ENCODE results near the gene SLC12A8.

SLC12A8 gene

DNA sequence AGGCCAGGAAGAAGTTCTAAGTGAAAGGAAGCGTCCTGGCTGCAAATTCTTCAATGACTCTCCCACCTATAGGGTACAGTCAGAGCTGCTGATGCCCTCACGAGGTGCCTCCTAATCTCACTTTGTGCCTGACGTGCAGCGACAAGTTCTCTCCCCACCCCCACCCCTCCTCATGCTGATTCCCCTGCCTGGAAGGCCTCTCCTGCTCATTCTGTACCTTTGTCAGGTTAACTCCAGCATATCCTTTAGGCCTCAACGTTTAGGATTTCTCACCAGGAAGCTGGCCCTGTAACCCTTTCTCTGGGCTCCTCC lies 25.0 kb downstream of the SLC12A8 start:
- H3K27ac Mint-ChIP-seq: no peak overlapping the region
- no peak overlapping the region for H3K4me3 Mint-ChIP-seq
- H3K36me3 Mint-ChIP-seq (ENCODE audit: low read depth): no peaks in the 10 kb centered on the region

DNA sequence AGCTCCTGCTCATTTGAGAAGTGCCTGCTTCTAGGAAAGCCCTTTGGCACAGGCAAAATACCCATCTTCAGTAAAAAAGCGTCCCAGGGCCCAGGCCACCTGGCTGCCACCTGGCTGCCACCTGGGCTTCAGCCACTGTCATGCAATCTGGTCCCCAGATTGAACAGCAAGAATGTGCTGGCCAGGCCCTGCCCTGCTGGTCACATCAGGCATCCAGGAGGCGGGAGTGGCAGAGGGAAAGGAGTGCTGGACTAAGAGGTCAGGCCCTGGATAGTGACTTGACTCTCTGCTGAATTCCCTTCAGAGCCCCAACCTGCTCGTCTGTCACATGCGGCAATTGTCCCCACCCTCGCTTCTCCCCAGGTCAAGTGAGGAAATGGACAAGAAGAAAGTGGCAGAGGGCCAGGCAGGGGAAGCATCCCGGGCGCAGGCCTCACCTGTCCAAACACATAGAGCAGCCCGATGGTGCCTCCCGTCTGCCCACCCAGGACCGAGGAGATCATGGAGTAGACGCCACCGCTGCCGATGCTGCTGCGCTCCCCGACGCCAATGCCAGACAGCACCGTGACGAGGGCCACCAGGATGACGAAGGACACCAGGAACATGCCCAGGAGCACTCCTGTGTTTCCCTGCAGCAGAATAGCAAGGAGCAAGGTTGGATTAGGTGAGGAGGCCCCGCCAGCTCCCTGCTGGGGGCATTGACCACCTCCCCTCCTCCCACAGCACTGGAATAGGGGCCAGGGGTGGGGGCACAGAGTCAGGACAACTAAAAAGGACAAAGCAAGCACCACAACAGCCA lies 25.5 kb downstream of the SLC12A8 start:
- Mint-ChIP-seq H3K9me3 (no peaks in the 10 kb centered on the region), H3K4me1 (ENCODE audit: low read depth) (peaks cover 3% of the 10 kb centered on the region), H3K27ac (no peak overlapping the region), H3K27me3 (ENCODE audit: low read depth) (peaks cover 12% of the 10 kb centered on the region), H3K36me3 (ENCODE audit: low read depth) (no peaks in the 10 kb centered on the region), H3K4me3 (no peak overlapping the region)
- DNase-seq (ENCODE audit: low spot score): no peak

More for the DNA sequence above, 25.0 kb downstream of the SLC12A8 start:
- DNase-seq (ENCODE audit: low spot score): no peak
- Mint-ChIP-seq H3K4me1 (ENCODE audit: low read depth) (peaks cover 3% of the 10 kb centered on the region), H3K9me3 (no peaks in the 10 kb centered on the region), H3K27me3 (ENCODE audit: low read depth) (peaks cover 18% of the 10 kb centered on the region)

DNA sequence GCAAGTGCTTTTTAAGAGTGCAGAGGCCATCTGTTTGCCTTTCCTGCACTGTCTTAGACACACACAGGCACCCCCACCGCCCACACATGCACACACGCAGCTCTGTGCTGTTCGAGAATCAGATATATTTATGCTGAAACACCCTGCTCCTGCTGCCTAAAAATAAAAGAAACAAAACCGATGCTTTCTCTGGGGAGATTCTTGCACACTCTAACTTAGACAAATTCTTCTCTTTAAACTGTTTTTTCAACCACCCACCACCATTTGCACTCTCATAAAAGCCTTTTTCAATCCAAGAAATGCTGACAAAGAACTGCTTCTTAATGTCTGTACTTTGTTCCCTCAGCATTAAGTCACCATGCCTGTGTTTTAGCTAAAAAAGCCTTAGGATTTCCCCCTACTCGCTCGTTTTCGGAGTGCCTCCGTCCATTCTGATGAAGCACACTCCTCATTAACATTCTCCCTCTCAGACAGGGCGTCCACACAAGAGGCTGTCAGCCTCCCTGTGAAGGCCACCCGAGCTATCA lies 26.2 kb downstream of the SLC12A8 start:
- peaks cover 3% of the 10 kb centered on the region for H3K4me1 Mint-ChIP-seq (ENCODE audit: low read depth)
- H3K27ac Mint-ChIP-seq: no peak overlapping the region
- H3K4me3 Mint-ChIP-seq: no peak overlapping the region
- H3K9me3 Mint-ChIP-seq: no peaks in the 10 kb centered on the region
- peaks cover 8% of the 10 kb centered on the region for H3K27me3 Mint-ChIP-seq (ENCODE audit: low read depth)
- no peaks in the 10 kb centered on the region for H3K36me3 Mint-ChIP-seq (ENCODE audit: low read depth)
- peak; percentile 20 for DNase-seq (ENCODE audit: low spot score)

DNA sequence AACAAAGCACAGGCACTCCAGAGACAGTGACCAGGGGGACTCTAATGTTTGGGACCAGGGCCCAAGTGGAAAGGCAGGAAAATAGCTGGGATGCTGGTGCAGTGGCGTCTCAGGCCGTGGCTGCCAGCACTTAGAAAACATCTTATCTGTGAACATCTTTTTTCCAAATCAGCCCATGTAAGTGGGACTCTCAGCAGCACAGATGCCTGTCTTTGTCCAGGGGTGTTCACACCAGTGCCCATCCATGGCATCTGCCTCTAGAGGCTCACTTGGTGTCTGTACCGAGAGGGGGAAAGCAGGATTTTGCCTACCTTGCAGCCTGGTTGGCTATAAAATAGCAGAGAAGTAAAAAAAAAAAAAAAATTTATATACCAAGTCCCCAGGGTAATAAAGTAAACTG lies 26.7 kb downstream of the SLC12A8 start:
- Mint-ChIP-seq H3K27me3 (ENCODE audit: low read depth) (peaks cover 6% of the 10 kb centered on the region), H3K36me3 (ENCODE audit: low read depth) (no peaks in the 10 kb centered on the region), H3K9me3 (no peaks in the 10 kb centered on the region), H3K4me1 (ENCODE audit: low read depth) (peaks cover 3% of the 10 kb centered on the region), H3K4me3 (no peak overlapping the region), H3K27ac (no peak overlapping the region)
- DNase-seq (ENCODE audit: low spot score): no peak

DNA sequence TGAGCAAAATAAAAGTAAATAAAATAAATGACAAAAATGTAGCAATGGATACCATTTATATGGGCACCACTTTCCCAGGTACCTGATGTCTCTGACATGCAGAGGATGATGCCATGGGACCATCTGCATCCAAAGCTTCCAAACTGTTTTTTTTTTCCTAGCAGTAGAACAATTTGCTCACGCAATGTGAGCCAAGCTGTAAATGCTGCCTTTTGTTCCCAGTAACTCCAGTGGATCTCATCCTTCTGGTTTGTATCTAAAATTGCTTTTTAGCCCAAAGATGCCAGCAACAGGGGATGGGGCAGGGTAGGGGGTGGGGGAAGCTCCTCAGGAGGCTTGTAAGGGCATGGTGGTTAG lies 32.7 kb downstream of the SLC12A8 start:
- Mint-ChIP-seq H3K27me3 (ENCODE audit: low read depth) (peaks cover 8% of the 10 kb centered on the region), H3K4me1 (ENCODE audit: low read depth) (peaks cover 2% of the 10 kb centered on the region), H3K9me3 (no peaks in the 10 kb centered on the region), H3K27ac (no peak overlapping the region), H3K4me3 (no peak overlapping the region), H3K36me3 (ENCODE audit: low read depth) (no peaks in the 10 kb centered on the region)
- no peak for DNase-seq (ENCODE audit: low spot score)

DNA sequence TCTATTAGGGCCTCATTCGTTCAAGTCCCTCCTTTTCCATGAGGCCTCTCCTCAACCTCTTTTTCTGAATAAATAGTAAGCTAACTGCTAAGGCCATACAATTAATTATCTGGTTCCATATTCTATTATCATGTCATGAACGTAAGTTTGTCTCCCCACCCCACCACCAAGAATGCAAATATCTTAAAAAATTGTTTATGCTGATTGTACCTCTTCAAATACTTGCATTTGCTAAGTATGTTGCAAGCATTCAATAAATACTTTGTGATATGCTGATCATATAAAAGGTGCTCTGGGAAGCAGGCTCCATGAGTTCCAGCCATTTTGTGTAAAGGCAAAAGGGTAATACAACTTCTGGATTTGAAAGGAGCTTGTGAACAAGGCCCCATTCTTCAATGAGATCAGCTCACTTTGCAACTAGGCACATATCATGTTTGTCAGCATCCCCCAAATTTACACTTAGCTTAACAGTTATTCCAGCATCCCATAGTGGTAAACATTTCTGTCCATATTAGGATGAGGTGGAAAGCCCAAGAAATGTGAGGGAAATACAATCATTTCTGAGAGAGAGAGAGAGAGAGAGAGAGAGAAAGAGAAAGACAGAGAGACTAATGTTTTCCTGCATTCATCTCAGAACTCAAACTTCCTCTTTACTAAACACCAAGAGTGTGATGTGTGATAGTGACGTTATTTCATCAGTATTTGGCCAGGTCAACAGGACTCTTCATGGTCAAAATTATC lies 33.2 kb downstream of the SLC12A8 start:
- no peak overlapping the region for H3K27ac Mint-ChIP-seq
- peaks cover 8% of the 10 kb centered on the region for H3K27me3 Mint-ChIP-seq (ENCODE audit: low read depth)
- no peak overlapping the region for H3K4me3 Mint-ChIP-seq
- no peak for DNase-seq (ENCODE audit: low spot score)
- no peaks in the 10 kb centered on the region for H3K9me3 Mint-ChIP-seq
- peaks cover 2% of the 10 kb centered on the region for H3K4me1 Mint-ChIP-seq (ENCODE audit: low read depth)
- H3K36me3 Mint-ChIP-seq (ENCODE audit: low read depth): no peaks in the 10 kb centered on the region

DNA sequence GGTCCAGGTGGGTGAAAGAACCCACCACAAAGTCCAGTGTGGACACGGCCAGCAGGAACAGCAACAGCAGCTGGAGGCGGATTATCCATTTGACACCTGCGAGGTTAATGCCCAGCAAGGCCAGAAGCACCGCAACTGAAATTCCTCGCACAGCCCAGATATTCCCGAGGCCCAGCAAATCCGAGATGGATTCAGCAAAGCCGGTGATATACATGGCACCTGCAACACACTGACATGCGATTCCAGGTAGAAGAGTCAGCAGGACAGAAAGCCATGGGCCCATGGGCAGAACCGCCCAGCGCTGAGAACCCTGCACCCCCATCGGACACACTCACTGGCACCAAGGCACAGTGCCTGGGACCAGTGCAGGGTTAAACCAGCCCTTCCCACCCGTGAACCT lies 34.8 kb downstream of the SLC12A8 start:
- Mint-ChIP-seq H3K4me3 (no peak overlapping the region), H3K27ac (no peak overlapping the region), H3K4me1 (ENCODE audit: low read depth) (peaks cover 2% of the 10 kb centered on the region), H3K27me3 (ENCODE audit: low read depth) (peaks cover 19% of the 10 kb centered on the region), H3K9me3 (no peaks in the 10 kb centered on the region), H3K36me3 (ENCODE audit: low read depth) (no peaks in the 10 kb centered on the region)
- DNase-seq (ENCODE audit: low spot score): no peak

DNA sequence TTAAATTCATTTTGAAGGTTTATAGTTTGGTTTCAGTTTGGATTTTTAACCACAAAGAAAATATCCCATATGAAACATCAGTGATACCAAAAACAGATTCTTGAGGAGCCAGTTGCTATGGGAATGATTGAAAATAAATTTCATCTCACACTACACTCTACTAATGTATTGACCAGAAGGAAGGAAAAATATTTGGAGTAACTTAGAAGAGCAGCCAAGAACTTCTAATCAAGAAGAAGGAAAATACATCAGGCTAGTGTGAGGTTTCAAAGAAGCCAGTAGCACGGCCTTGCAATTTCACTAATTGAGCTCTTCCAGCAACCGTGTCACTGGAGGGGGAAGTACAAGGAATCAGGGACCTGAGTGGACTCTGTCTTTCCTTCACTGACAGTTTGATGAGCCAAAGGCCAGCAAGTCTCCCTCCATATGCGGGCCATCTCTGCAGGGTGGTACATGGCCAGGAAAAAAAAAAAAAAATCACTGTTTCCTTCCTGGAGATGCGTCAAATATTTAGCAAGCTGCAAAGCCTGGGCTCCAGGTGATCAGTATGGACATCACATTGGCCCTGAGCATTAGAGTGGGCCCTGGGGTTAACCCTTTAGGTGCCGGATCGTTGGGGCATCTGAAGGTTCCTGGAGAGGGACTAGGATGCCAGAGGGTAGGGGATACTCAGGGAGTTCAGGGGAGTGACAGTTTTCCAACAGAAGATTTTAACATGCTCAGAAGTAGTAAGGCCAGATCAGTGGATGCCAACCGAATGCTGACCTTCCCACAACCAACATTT lies 37.1 kb downstream of the SLC12A8 start:
- H3K36me3 Mint-ChIP-seq (ENCODE audit: low read depth): no peaks in the 10 kb centered on the region
- no peaks in the 10 kb centered on the region for H3K9me3 Mint-ChIP-seq
- no peak overlapping the region for H3K27ac Mint-ChIP-seq
- peaks cover 2% of the 10 kb centered on the region for H3K4me1 Mint-ChIP-seq (ENCODE audit: low read depth)
- no peak for DNase-seq (ENCODE audit: low spot score)
- no peak overlapping the region for H3K4me3 Mint-ChIP-seq
- H3K27me3 Mint-ChIP-seq (ENCODE audit: low read depth): peaks cover 21% of the 10 kb centered on the region

DNA sequence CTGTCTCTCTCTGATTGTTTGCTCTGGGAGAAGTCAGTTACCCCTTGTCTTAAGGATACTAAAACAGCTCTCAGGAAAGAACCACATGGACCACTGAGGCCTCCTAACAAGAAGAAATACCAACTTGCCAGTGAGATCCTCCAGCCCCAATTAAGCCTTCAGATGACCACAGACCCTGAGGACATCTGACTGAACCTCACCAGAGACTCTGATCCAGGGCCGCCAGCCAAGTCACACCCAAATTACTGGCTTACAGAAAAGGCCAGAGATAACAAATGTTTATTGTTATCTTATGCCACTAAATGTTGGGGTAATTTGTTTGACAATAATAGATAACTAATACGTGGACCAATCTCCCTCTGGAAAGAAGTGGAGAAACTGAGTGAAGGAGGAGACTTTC lies 40.2 kb downstream of the SLC12A8 start:
- H3K36me3 Mint-ChIP-seq (ENCODE audit: low read depth): no peaks in the 10 kb centered on the region
- no peaks in the 10 kb centered on the region for H3K9me3 Mint-ChIP-seq
- H3K4me1 Mint-ChIP-seq (ENCODE audit: low read depth): no peaks in the 10 kb centered on the region
- peaks cover 38% of the 10 kb centered on the region for H3K27me3 Mint-ChIP-seq (ENCODE audit: low read depth)
- no peak overlapping the region for H3K27ac Mint-ChIP-seq
- no peak overlapping the region for H3K4me3 Mint-ChIP-seq
- no peak for DNase-seq (ENCODE audit: low spot score)

DNA sequence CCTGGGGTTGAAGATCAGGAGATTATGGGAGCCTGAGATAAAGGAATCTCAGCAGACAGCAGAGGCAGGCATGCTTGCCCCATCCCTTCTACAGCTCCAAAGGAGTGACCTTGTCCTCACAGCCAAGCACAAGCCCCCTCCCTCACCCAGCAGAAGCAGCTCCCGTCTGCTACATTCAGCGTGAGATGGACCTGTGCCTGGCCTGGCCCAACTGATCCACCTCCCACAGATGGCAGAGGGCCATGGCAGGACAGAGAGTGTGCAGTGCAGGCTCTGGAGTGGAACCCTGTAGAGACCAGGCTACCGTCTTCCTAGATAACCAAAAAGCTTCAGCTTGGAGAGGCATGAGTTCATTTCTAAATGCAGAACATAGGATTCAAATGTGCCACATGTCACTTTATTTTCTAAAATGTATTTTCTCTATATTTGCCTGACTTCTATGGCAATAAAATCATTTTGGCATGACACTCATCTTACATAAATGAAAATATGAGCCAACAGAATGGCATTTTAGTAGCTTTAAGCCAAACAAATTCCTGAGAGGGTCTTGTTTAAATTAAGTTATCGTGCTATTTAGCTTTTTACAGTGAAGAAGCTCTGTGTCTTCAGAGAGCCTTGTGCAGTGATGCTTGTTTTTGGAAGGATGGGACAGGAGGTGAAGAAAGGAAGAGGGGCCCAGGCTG lies 43.7 kb downstream of the SLC12A8 start:
- H3K36me3 Mint-ChIP-seq (ENCODE audit: low read depth): no peaks in the 10 kb centered on the region
- no peak for DNase-seq (ENCODE audit: low spot score)

DNA sequence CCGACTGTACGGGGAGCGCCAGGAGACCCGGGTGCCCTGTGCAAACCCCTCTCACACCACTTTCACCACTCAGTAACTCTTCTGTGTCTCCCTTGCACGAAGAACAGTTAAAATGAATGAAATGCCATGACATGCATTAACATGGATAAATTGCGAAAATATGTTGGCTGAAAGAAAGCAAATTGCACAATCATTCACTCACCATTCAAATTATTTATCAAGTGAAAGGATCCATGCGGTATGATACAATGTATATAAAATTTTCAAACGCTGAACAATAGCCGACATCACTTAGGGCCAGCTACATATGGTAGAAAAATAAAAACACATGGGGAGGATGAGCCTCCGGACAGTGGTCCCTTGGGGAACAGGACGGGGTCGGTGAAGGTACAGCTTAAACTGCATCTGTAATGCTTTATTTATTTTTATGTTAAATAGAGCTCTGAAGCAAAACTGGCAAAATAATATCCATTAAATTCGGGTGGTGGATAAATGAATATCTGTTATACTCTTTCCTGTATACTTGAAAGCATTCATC lies 45.9 kb downstream of the SLC12A8 start:
- no peak overlapping the region for H3K27ac Mint-ChIP-seq
- H3K4me3 Mint-ChIP-seq: no peak overlapping the region
- H3K4me1 Mint-ChIP-seq (ENCODE audit: low read depth): peaks cover 2% of the 10 kb centered on the region
- DNase-seq (ENCODE audit: low spot score): no peak
- H3K36me3 Mint-ChIP-seq (ENCODE audit: low read depth): no peaks in the 10 kb centered on the region
- peaks cover 39% of the 10 kb centered on the region for H3K27me3 Mint-ChIP-seq (ENCODE audit: low read depth)
- no peaks in the 10 kb centered on the region for H3K9me3 Mint-ChIP-seq

More for the DNA sequence above, 43.7 kb downstream of the SLC12A8 start:
- peaks cover 40% of the 10 kb centered on the region for H3K27me3 Mint-ChIP-seq (ENCODE audit: low read depth)
- no peaks in the 10 kb centered on the region for H3K9me3 Mint-ChIP-seq
- H3K27ac Mint-ChIP-seq: no peak overlapping the region
- H3K4me3 Mint-ChIP-seq: no peak overlapping the region
- H3K4me1 Mint-ChIP-seq (ENCODE audit: low read depth): peaks cover 2% of the 10 kb centered on the region

DNA sequence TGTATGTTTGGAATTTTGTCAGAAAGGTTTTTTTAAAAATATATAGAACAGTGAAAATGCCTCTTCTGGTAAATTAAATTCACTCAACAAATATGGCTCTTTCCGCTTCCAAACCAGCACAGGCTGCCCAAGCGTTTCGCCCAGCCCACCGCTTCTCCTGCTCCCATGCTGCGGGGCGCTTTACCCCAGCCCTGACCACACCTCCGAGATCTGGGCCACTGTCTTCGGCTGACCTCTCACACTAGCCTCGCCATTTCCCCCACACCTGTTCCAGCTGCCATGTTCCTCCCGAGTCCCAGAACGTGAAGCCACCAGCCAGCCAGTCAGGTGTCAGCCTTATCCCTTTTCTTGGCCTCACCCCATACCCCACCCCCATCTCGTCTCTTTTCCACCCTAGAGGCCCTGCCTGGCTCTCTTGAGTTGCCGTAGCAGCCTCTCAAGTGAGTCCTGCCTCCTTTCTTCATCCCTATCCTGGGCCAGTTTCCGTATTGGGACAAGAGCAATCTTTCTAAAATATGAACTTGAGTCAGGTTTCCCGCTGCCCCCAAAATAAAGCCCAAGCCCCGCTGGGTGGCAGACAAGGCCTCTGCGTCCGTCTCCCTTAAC lies 46.5 kb downstream of the SLC12A8 start:
- H3K27ac Mint-ChIP-seq: no peak overlapping the region
- H3K9me3 Mint-ChIP-seq: no peaks in the 10 kb centered on the region
- H3K4me3 Mint-ChIP-seq: no peak overlapping the region
- H3K4me1 Mint-ChIP-seq (ENCODE audit: low read depth): peaks cover 2% of the 10 kb centered on the region
- H3K27me3 Mint-ChIP-seq (ENCODE audit: low read depth): peaks cover 44% of the 10 kb centered on the region
- H3K36me3 Mint-ChIP-seq (ENCODE audit: low read depth): no peaks in the 10 kb centered on the region
- DNase-seq (ENCODE audit: low spot score): no peak

Data from T-helper 2 cell treated with Interferon-gamma antibody and Interleukin-4, amounts not matched to agents 5 μg/mL and 100 μg/mL, for 36 hours (primary cell).